ENCODE measurements around the gene CCDC91.

CCDC91 gene

DNA sequence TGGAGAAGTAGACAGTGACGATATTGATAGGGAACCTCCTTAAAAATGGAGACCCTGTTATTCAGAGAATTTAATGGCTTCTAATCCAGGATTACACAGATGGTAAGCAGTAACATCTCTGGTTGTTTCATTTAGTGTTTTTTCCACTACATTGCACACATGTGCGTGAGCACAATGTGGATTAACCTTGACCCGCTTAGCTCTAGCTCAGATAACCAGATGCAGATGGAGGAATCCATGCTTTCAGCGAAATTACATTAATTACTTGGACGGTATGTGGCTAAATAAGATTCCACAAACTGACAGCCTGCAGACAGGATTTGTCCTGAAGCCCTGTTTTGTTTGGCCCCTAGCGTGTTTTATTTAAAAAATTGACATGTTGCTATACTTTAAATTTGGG lies 378.4 kb downstream of the CCDC91 start:
- H3K27ac ChIP-seq, result no peak overlapping the region
- TF ChIP-seq CTCF (conservative IDR thresholded peaks at IDR 0.05), result no peak

- no peak for TF ChIP-seq CTCF (conservative IDR thresholded peaks at IDR 0.05)
- H3K27ac ChIP-seq, result no peak overlapping the region
Measured at GRCh38 chr12:28569698-28570411, 379.6 kb downstream of the CCDC91 start.

GRCh38 chr12:28570811-28571210 lies 380.6 kb downstream of the CCDC91 start:
- TF ChIP-seq CTCF (conservative IDR thresholded peaks at IDR 0.05), result no peak
- no peak overlapping the region for H3K27ac ChIP-seq

DNA sequence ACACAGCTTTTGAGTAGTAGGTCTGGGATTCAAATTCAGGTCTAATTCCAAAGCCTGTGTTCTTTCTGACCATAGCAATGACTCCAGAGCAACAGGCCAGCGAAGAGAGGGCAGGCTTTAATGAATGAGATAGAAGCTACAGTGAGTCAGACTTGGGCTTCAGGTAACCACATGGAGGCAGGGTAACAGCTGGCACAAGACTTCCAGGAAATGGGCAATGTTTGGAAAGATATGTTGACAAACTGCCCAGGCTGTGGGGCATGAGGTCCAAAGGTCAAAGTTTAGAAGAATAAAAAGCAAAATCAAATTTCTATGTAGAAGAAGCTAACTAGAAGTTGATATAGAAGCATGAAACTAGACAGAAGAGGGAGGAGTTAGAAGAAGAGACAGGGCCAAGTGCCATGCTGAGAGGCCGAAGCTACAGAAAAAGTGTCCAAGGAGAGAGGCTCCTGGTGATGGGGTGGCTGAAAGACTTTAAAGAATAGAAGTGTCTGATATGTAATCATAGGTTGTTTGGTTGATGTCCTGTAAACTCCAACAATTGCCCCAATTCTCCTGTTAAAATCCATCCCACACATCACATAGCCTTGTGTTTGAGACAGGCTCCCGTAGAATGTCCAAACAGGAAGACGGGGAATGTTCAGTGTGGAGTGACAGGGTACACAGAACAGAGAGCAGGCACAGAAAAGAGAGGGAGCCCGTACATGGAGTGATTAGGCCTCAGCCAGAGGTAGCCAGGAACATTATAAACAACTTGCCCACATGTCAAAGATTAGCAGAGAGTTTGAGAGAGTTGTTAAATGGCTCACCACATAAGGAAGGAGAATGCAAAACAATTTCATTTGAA lies 384.7 kb downstream of the CCDC91 start:
- no peak overlapping the region for H3K27ac ChIP-seq
- no peak for TF ChIP-seq CTCF (conservative IDR thresholded peaks at IDR 0.05)

- no peak overlapping the region for H3K27ac ChIP-seq
- TF ChIP-seq CTCF (conservative IDR thresholded peaks at IDR 0.05), result no peak
Measured at GRCh38 chr12:28575593-28576205, 385.4 kb downstream of the CCDC91 start.

DNA sequence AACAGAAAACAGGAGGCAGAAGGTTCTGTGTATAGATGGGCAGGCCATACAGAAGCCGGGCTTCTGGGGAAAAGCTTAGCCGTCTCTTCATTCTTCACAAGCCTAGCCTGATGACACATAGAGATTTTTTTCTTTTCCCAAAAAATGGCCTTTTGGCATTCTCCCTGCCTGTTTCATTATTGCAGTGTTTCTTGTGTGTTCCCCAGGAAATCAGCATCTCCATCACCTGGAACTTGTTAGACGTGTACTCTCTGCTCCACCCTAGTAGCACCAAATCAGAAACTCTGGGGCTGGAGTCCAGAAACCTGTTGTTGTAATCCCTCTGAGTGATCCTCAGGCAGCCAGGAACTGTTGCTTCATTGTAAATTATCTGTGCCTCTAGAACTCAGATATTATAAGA lies 388.1 kb downstream of the CCDC91 start:
- H3K27ac ChIP-seq, result no peak overlapping the region
- no peak for TF ChIP-seq CTCF (conservative IDR thresholded peaks at IDR 0.05)

- no peak overlapping the region for H3K27ac ChIP-seq
- no peak for TF ChIP-seq CTCF (conservative IDR thresholded peaks at IDR 0.05)
Measured at GRCh38 chr12:28578833-28579252, 388.6 kb downstream of the CCDC91 start.
